Activated T-cell treated with anti-CD3 and anti-CD28 coated beads, Interleukin-2, amount 50 U/mL, for 4 hours (primary cell): Measurements from ENCODE around the gene TMEM201. TPM values are rescaled to one million over a fixed set of nuclear protein-coding genes. Genes with fewer than 3 reads are reported as not detected.
A peak's percentile ranks its signal among the peaks of the same experiment; 100 is the strongest.
"Not testable (repeated sequence)": the region's sequence is repeated elsewhere in the genome, so short reads cannot be mapped to it uniquely, and the experiment has no call there.

Experiments used
- ATAC-seq, 2 donors: fragments of 200-7000 bp; cut with Tn5 transposase; one replicate each; pipeline ENCODE4 v1.10.0; 2021
- DNase-seq: peaks from one replicate; pipeline ENCODE4 v3.0.0-alpha.2; 2020
- H3K27me3 Mint-ChIP-seq: one replicate; pipeline ENCODE4 v1.8.0; 2021; ENCODE audit warnings: low read depth, mixed read lengths
- H3K36me3 Mint-ChIP-seq: one replicate; pipeline ENCODE4 v1.8.0; 2022; ENCODE audit warnings: mixed read lengths; ENCODE audit not compliant: insufficient read depth
- H3K4me1 Mint-ChIP-seq: one replicate; pipeline ENCODE4 v1.8.0; 2021; ENCODE audit warnings: low read depth, mixed read lengths
- H3K4me3 Mint-ChIP-seq: one replicate; pipeline ENCODE4 v1.8.0; 2021; ENCODE audit warnings: mild to moderate bottlenecking, moderate library complexity, mixed read lengths
- H3K9me3 Mint-ChIP-seq: one replicate; pipeline ENCODE4 v1.8.0; 2021; ENCODE audit warnings: mixed read lengths
- total RNA-seq, 3 donors: library from RNA; stranded (reverse); gene quantifications; one replicate each; pipeline ENCODE4 v1.2.1, GENCODE V29; 2021

The TMEM201 gene
- total RNA-seq, 3 donors from 2014 or later = 37.0 to 44.6 (median 38.8) TPM

DNA sequence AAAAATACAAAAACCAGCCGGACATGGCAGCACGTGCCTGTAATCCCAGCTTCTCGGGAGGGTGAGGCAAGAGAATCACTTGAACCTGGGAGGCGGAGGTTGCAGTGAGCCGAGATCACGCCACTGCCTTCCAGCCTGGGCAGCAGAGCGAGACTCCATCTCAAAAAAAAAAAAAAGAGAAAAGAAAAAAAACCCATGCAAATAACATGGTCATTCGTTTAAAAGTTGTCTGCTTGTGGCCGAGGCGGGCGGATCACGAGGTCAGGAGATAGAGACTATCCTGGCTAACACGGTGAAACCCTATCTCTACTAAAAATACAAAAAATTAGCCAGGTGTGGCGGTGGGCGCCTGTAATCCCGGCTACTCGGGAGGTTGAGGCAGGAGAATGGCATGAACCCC, 28.6 kb upstream of the TMEM201 start:
- not testable (repeated sequence) for ATAC-seq, DNase-seq, H3K4me3 Mint-ChIP-seq, H3K9me3 Mint-ChIP-seq, H3K27me3 Mint-ChIP-seq
- Mint-ChIP-seq H3K4me1 (peaks cover 30% of the 10 kb centered on the region), H3K36me3 (peaks cover 36% of the 10 kb centered on the region)

DNA sequence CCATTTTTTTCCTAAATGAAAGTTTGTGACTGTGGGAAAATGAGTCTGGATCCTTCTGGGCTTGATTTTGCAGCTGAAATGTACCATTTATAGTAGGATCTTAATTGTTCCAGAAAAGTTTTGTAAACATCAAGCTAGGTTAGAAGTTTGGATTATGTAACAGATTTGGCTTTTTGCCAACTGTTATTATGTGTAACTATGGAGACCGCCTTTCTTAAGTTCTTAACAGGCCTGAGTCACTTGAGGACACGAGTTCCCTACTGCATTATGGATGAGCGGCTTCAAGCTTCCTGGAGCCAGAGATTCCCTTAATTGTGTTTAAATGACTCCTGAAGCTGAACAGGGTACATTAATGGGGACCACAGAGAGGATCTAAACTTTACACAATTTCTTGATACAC, 27.3 kb upstream of the TMEM201 start:
- Mint-ChIP-seq H3K4me1 (peaks cover 30% of the 10 kb centered on the region), H3K27me3 (no peaks in the 10 kb centered on the region), H3K4me3 (no peak overlapping the region), H3K36me3 (peaks cover 24% of the 10 kb centered on the region), H3K9me3 (no peaks in the 10 kb centered on the region)
- ATAC-seq (no peak), DNase-seq (no peak)

- Mint-ChIP-seq H3K27me3 (no peaks in the 10 kb centered on the region), H3K9me3 (no peaks in the 10 kb centered on the region), H3K4me3 (no peak overlapping the region), H3K36me3 (peaks cover 18% of the 10 kb centered on the region), H3K4me1 (no peaks in the 10 kb centered on the region)
- no peak for DNase-seq
- no peak for ATAC-seq
These were observed 19.4 kb upstream of the TMEM201 start for GRCh38 chr1:9569267-9569666.

DNA sequence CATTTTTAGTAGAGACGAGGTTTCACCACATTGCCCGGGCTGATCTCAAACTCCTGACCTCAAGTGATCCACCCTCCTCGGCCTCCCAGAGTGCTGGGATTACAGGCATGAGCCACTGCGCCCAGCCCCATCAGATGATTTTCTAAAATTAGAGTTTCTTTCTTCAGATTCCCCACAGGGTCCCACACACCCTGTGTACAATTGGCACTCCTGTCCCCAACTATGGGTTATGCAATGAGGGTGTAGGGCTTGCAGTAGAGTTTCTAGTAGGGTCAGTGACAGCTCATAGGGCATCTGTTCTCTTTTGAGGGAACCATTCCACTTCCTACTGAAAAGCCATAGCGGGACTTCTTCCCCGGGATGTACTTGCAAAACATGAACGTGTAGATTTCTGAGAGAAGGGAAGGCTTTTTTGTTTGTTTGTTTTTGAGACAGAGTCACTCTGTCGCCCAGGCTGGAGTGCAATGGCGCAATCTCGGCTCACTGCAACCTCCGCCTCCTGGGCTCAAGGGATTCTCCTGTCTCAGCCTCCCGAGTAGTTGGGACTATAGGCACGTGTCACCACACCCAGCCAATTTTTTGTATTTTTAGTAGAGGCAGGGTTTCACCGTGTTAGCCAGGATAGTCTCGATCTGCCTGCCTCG, 17.7 kb upstream of the TMEM201 start:
- ATAC-seq, H3K4me3 Mint-ChIP-seq, H3K9me3 Mint-ChIP-seq, H3K4me1 Mint-ChIP-seq, DNase-seq, H3K27me3 Mint-ChIP-seq: not testable (repeated sequence)
- H3K36me3 Mint-ChIP-seq = peaks cover 23% of the 10 kb centered on the region

GRCh38 chr1:9573723-9574122, 15.0 kb upstream of the TMEM201 start:
- Mint-ChIP-seq H3K27me3 (no peaks in the 10 kb centered on the region), H3K36me3 (peaks cover 33% of the 10 kb centered on the region), H3K4me1 (no peaks in the 10 kb centered on the region), H3K4me3 (no peak overlapping the region), H3K9me3 (no peaks in the 10 kb centered on the region)
- no peak for ATAC-seq
- no peak for DNase-seq

DNA sequence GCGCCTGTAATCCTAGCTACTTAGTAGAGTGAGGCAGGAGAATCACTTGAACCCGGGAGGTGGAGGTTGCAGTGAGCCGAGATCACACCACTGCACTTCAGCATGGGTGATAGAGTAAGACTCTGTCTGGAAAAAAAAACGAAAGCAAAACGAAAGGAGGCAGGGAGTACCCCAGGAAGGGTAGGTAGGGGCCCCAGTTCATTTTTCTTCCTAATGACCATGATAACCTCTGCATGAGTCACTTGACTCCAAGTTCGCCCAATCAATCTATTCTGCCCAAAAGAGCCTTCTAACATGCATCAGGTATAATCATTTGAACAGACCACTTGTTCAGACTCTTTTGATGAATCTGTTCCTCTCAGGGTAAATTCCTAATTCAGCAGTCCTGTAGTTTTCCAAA, 13.2 kb upstream of the TMEM201 start:
- ATAC-seq (no peak), DNase-seq (no peak)
- Mint-ChIP-seq H3K36me3 (peaks cover 24% of the 10 kb centered on the region), H3K4me1 (no peaks in the 10 kb centered on the region), H3K4me3 (no peak overlapping the region), H3K9me3 (no peaks in the 10 kb centered on the region), H3K27me3 (no peaks in the 10 kb centered on the region)

GRCh38 chr1:9576903-9577302, 11.8 kb upstream of the TMEM201 start:
- peaks cover 25% of the 10 kb centered on the region for H3K36me3 Mint-ChIP-seq
- no peak overlapping the region for H3K4me3 Mint-ChIP-seq
- ATAC-seq (no peak), DNase-seq (no peak)
- no peaks in the 10 kb centered on the region for H3K27me3 Mint-ChIP-seq
- no peaks in the 10 kb centered on the region for H3K4me1 Mint-ChIP-seq
- H3K9me3 Mint-ChIP-seq = no peaks in the 10 kb centered on the region

DNA sequence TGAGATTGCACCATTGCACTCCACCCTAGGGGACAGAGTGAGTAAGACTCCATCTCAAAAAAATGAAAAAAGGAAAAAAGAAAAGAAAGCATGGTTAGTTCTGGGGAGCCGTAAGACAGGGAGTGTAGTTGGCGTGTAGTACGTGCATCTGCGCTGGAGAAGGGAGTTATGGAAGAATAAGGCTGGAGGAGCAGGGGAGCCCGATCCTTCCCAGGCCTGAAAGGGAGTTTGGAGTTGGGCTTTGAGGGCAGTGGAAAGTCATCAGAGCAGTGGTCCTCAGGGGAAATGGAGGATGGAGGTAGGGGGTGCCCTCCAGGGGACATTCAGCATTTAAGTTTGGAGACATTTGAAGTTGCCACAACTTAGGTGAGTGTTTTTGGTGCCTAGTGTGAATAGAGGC, 11.3 kb upstream of the TMEM201 start:
- H3K4me3 Mint-ChIP-seq = no peak overlapping the region
- peaks cover 25% of the 10 kb centered on the region for H3K36me3 Mint-ChIP-seq
- DNase-seq = no peak
- no peaks in the 10 kb centered on the region for H3K4me1 Mint-ChIP-seq
- H3K9me3 Mint-ChIP-seq = no peaks in the 10 kb centered on the region
- no peaks in the 10 kb centered on the region for H3K27me3 Mint-ChIP-seq
- ATAC-seq = no peak

GRCh38 chr1:9580942-9581341, 7.8 kb upstream of the TMEM201 start:
- no peaks in the 10 kb centered on the region for H3K4me1 Mint-ChIP-seq
- H3K27me3 Mint-ChIP-seq = no peaks in the 10 kb centered on the region
- H3K36me3 Mint-ChIP-seq = peaks cover 28% of the 10 kb centered on the region
- no peak overlapping the region for H3K4me3 Mint-ChIP-seq
- no peak for ATAC-seq
- no peaks in the 10 kb centered on the region for H3K9me3 Mint-ChIP-seq
- DNase-seq = no peak

DNA sequence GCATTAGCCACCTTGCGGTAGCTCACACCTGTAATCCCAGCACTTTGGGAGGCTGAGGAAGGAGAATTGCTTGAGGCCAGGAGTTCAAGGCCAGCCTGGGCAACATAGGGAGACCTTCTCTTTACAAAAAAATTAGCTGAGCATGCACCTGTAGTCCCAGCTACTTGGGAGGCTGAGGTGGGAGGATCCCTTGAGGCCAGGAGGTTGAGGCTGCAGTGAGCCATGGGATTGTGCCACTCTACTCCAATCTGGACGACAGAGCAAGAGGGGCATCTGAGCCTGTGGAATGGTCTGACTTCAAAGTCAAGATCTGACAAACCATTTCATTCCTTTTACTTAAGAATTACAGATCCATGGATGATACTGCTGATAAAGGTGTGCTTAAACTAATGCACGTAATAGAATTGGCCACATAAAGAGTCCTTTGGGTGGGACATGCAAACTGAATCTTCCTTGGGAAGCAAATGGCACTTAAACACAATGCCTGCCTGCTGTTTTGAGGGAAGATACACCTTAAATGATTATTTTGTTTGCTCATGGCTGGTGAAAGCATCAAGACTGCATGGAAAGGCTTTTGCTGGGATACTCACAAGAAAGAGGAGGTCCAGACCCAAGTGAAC, 2.5 kb upstream of the TMEM201 start:
- DNase-seq (no peak), ATAC-seq (no peak)
- H3K27me3 Mint-ChIP-seq = no peaks in the 10 kb centered on the region
- H3K4me3 Mint-ChIP-seq = no peak overlapping the region
- H3K36me3 Mint-ChIP-seq = peaks cover 8% of the 10 kb centered on the region
- H3K9me3 Mint-ChIP-seq = no peaks in the 10 kb centered on the region
- peaks cover 20% of the 10 kb centered on the region for H3K4me1 Mint-ChIP-seq

- Mint-ChIP-seq H3K4me3 (peak overlapping the region; percentile 84), H3K36me3 (no peaks in the 10 kb centered on the region), H3K27me3 (no peaks in the 10 kb centered on the region), H3K9me3 (no peaks in the 10 kb centered on the region), H3K4me1 (peaks cover 38% of the 10 kb centered on the region)
- peak; percentile 30 for DNase-seq
- peak; percentile 39 to 50 for ATAC-seq
These were observed 520 bp downstream of the TMEM201 start for GRCh38 chr1:9589144-9589718.

DNA sequence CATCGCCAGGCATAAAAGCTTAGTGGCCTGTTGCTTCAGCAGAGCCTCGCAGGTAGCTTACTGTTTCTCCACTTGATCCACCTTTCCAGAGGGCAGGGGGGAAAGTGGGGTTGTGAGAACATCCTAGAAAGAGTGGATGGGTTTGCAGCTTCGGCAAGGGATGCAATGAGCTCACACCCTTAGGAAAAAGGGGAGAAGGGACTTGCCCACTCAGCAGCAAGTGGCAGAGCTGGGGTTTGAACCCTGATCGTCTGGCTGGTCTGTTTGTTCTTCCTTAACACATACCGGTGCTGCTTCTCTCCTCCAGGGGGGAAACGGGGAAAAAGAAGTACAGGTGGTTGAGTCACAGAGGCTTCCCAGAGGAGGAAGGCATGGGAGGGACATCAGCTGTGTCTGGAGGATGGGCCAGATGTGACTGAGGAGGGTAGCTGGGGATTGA, 1.0 kb downstream of the TMEM201 start:
- ATAC-seq (no peak), DNase-seq (no peak)
- H3K9me3 Mint-ChIP-seq = no peaks in the 10 kb centered on the region
- H3K4me1 Mint-ChIP-seq = peaks cover 38% of the 10 kb centered on the region
- no peaks in the 10 kb centered on the region for H3K36me3 Mint-ChIP-seq
- peak overlapping the region; percentile 84 for H3K4me3 Mint-ChIP-seq
- no peaks in the 10 kb centered on the region for H3K27me3 Mint-ChIP-seq

DNA sequence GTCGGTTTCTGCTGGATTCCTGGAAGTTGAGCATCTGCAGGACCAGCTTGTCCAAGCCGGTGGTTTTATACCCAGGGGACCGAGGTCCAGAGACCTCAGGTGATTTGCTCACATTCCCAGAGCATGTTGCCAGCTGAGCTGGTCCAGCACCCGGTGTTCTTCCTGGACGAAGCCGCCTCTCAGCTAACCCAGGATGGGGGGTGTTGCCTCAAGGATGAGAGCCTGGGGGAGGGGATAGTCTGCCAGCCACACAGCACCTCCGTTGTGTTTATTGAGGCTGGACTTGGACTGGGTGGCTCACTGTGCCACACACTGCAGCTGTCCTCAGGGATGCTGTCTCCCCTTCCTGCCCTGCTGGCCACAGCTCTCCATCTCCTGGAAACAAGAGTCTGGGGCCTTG, 1.5 kb downstream of the TMEM201 start:
- ATAC-seq (no peak), DNase-seq (no peak)
- H3K4me3 Mint-ChIP-seq = peak overlapping the region; percentile 84
- no peaks in the 10 kb centered on the region for H3K9me3 Mint-ChIP-seq
- no peaks in the 10 kb centered on the region for H3K27me3 Mint-ChIP-seq
- no peaks in the 10 kb centered on the region for H3K36me3 Mint-ChIP-seq
- peaks cover 38% of the 10 kb centered on the region for H3K4me1 Mint-ChIP-seq

DNA sequence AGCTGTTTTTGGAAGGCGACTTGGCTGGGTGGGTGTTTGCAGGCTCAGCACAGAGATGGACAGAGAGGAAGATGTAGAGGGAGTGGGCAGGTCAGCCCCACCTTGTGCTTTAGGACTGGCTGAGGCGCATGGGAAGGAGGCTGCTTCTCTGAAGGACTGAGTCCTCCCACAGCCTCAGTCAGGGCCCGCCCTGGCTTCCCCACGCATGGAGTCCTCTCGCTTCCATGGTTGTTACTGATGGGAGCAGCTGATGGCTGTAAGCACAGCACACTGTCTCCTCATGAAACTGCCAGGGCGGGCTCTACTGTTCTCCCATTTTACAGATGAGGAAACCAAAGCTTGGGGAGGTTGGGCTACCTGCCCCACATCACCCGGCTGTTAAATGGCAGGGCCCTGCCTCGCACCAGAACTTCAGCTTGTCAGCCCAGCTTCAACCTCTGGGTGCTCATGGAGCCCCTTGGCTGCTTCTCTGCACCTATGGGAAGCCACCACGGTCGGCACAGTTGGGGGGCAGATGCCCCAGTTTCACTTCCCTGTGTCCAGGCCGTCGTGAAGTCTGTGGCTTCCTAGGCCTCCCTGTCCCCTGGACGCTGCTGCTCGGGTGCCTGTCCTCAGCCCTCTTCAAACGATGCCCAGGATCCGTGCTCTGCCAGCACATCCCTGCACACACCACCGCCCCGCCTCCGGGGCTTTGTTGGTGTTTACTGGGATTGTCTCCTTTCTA, 2.4 kb downstream of the TMEM201 start:
- H3K36me3 Mint-ChIP-seq = no peaks in the 10 kb centered on the region
- DNase-seq = no peak
- H3K9me3 Mint-ChIP-seq = no peaks in the 10 kb centered on the region

More for the DNA sequence above, 2.4 kb downstream of the TMEM201 start:
- Mint-ChIP-seq H3K4me1 (peaks cover 38% of the 10 kb centered on the region), H3K4me3 (peak overlapping the region; percentile 84), H3K27me3 (no peaks in the 10 kb centered on the region)
- no peak for ATAC-seq
